AG09319 (cell line): ENCODE results near the gene THOC7.

Experiments
- DNase-seq: peaks from one replicate; pipeline ENCODE4 v3.0.0-alpha.2; 2010; ENCODE audit warnings: low read depth; ENCODE audit errors: extremely low read depth
- CTCF ChIP-seq: IDR thresholded peaks from 2 replicates; pipeline ENCODE4 v1.5.1; 2011; ENCODE audit warnings: low read depth, mild to moderate bottlenecking, inconsistent platforms, low read length, moderate library complexity

Gene THOC7

GRCh38 chr3:63896332-63897030 is 32.9 kb upstream of the THOC7 start:
- TF ChIP-seq CTCF, result no peak
- no peak for DNase-seq

DNA sequence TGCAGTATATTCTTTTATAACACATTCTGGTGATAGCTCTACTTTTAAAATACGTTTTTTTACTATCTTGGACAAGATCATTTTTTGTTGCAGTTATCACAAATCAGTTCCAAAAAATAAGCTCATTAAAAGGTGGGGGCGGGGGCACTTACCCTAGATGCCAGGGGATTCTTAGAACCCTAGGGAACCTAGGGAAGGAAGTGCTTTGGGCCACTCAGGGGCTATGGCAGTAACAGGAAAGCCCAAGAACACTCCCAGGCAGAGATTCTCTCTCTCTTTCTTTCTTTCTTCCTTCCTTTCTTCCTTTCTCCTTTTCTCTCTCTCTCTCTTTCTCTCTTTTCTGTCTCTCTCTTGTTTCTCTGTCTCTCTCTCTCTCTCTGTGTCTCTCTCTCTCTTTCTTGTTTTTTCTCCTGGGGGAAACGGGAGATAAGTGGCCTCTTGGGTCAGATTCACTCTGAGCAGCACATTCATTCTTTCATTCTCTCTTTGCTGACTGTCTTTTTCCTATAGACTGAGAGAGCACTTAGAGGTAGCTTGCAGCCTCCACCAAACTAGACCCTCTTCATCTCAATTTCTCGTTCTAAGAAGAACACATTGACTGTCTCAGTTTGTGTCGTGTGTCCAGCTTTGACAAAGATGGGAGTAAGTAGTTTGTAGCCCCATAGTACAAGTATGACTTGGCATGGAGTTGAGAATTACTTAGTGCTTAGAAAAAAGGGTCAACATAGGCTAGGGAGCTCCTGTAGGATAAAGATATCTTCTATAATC is 32.0 kb upstream of the THOC7 start:
- TF ChIP-seq CTCF, result no peak
- no peak for DNase-seq

DNA sequence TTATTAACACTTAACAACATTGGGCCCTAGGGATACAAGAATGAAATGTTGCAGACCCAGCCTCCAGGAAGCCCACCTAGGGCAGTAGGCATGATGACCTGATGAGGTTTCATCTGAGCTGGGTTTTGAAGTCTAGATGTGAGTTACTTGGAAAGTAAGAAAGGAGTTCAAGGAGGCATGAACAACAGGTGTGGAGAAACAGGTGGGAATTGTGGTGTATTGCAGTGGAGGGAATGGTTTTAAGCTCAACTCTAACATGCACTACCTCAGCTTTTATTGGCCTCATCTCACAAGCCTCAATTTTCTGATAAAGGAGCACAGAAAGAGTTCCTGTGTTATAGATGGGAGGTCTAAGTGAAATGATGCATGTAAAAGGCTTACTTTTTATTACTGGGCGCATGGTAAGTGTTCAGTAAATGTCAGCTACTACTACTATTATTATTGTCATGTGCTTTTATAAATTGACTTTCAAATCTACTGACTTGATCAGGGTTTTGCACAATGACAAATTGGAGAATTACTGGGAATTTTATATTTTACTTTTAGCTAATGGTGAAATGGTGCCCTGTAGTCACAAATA is 29.3 kb upstream of the THOC7 start:
- no peak for TF ChIP-seq CTCF
- DNase-seq, result no peak

GRCh38 chr3:63891518-63891917 is 27.9 kb upstream of the THOC7 start:
- no peak for DNase-seq
- TF ChIP-seq CTCF, result no peak

GRCh38 chr3:63886858-63887257 is 23.3 kb upstream of the THOC7 start:
- no peak for DNase-seq
- TF ChIP-seq CTCF, result no peak

DNA sequence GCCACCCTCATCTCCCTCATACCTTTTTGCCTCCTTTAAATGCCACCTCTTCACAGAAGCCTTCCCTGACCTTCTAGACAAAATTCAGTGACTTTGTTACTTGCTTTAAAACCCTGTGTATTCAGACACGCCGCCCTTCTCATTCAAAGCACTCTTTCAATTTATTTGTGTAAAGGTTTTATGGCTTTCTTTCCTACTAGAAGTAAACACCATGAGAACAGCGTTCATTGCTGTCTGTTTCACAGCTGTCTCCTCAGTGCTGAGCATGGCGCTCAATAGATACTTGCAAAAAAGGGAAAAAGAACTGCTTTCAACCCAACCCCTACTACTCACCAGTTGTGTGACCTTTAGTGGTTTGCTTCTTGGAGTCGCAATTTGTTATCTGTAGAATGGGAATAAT is 17.0 kb upstream of the THOC7 start:
- TF ChIP-seq CTCF, result no peak
- no peak for DNase-seq
